Measurements from ENCODE around the gene RIC1.
"Not testable (repeated sequence)": the region's sequence is repeated elsewhere in the genome, so short reads cannot be mapped to it uniquely, and the experiment has no call there.

Gene RIC1

GRCh38 chr9:5670079-5670478 is 41.2 kb downstream of the RIC1 start:
- peaks cover 7% of the 10 kb centered on the region; the same call in 1 of the 2 replicates for H3K4me1 ChIP-seq (ENCODE audit: control insufficient read depth, insufficient read depth, low read length)
- ChIA-PET CTCF (no interaction called here), POLR2A (no interaction called here)

GRCh38 chr9:5671711-5672353 is 42.9 kb downstream of the RIC1 start:
- Histone ChIP-seq H3K4me1 (ENCODE audit: control insufficient read depth, insufficient read depth, low read length) (peaks cover 7% of the 10 kb centered on the region; the same call in 1 of the 2 replicates), H3K27ac (ENCODE audit: extremely low read depth, low read depth, low read length) (no peak overlapping the region), H3K4me3 (ENCODE audit: low read depth, low read length) (no peak overlapping the region), H3K9me3 (ENCODE audit: control insufficient read depth, insufficient read depth, low read depth, low read length) (no peaks in the 10 kb centered on the region), H3K36me3 (ENCODE audit: control insufficient read depth in 2 of 2, insufficient read depth in 1 of 2, low read length in 2 of 2) (no peaks in the 10 kb centered on the region)
- TF ChIP-seq OSR2 (tag by site-specific recombination; IDR thresholded peaks at IDR 0.05) (peak; percentile 72), ZIC2 (tag by site-specific recombination; IDR thresholded peaks at IDR 0.05) (peak; percentile 57), GLIS1 (tag by site-specific recombination; IDR thresholded peaks at IDR 0.05) (peak; percentile 59), SCRT1 (tag by site-specific recombination; IDR thresholded peaks at IDR 0.05; ENCODE audit: borderline replicate concordance) (peak; percentile 91; the same call in 1 of the 2 replicates), PRDM6 (tag by site-specific recombination; IDR thresholded peaks at IDR 0.05) (peak; percentile 74), FEZF1 (tag by site-specific recombination; IDR thresholded peaks at IDR 0.05) (peak; percentile 36; the same call in 1 of the 2 replicates), ZBTB17 (tag by site-specific recombination; IDR thresholded peaks at IDR 0.05) (0 out of 2 replicates have a peak, but pooled peaks have one; percentile 15), ZNF26 (tag by site-specific recombination; IDR thresholded peaks at IDR 0.05) (no peak), ZNF292 (tag by site-specific recombination; IDR thresholded peaks at IDR 0.05; ENCODE audit: borderline replicate concordance, low read depth) (no peak), TCF7L2 (IDR thresholded peaks at IDR 0.05; ENCODE audit: borderline replicate concordance, low read depth, low read length) (peak; percentile 56; the same call in 1 of the 2 replicates), SCRT2 (tag by site-specific recombination; IDR thresholded peaks at IDR 0.05) (peak; percentile 95)
- ChIA-PET CTCF (interaction anchor here (0.6 to 0.7 kb wide), 2 partner anchors 107 to 766 kb away, joined by 3 read pairs; no protein-coding TSS in a partner anchor), POLR2A (interaction anchor here (1.3 kb wide), 1 partner anchor 43 kb away, joined by 7 read pairs; the partner anchor contains the start of gene RIC1)

More at GRCh38 chr9:5670079-5670478, 41.2 kb downstream of the RIC1 start:
- Histone ChIP-seq H3K9me3 (ENCODE audit: control insufficient read depth, insufficient read depth, low read depth, low read length) (no peaks in the 10 kb centered on the region), H3K36me3 (ENCODE audit: control insufficient read depth in 2 of 2, insufficient read depth in 1 of 2, low read length in 2 of 2) (peaks cover 0 to 6% of the 10 kb centered on the region in 2 experiments; a peak in 1 of 3 replicates), H3K4me3 (ENCODE audit: low read depth, low read length) (no peak overlapping the region), H3K27ac (ENCODE audit: extremely low read depth, low read depth, low read length) (no peak overlapping the region)
- TF ChIP-seq ZSCAN18 (tag by site-specific recombination; IDR thresholded peaks at IDR 0.05): no peak
- TF ChIP-seq PRDM1 (tag by site-specific recombination; IDR thresholded peaks at IDR 0.05): no peak

- H3K36me3 ChIP-seq (ENCODE audit: control insufficient read depth in 2 of 2, insufficient read depth in 1 of 2, low read length in 2 of 2); H3K27ac ChIP-seq (ENCODE audit: extremely low read depth, low read depth, low read length); H3K4me1 ChIP-seq (ENCODE audit: control insufficient read depth, insufficient read depth, low read length); POLR2A ChIA-PET; CTCF ChIA-PET; H3K9me3 ChIP-seq (ENCODE audit: control insufficient read depth, insufficient read depth, low read depth, low read length); H3K4me3 ChIP-seq (ENCODE audit: low read depth, low read length): not testable (repeated sequence)
Observed at GRCh38 chr9:5675046-5675445, 46.1 kb downstream of the RIC1 start.

- POLR2A ChIA-PET; H3K4me3 ChIP-seq (ENCODE audit: low read depth, low read length); CTCF ChIA-PET; H3K36me3 ChIP-seq (ENCODE audit: control insufficient read depth in 2 of 2, insufficient read depth in 1 of 2, low read length in 2 of 2); H3K27ac ChIP-seq (ENCODE audit: extremely low read depth, low read depth, low read length); H3K9me3 ChIP-seq (ENCODE audit: control insufficient read depth, insufficient read depth, low read depth, low read length); H3K4me1 ChIP-seq (ENCODE audit: control insufficient read depth, insufficient read depth, low read length): not testable (repeated sequence)
Observed at GRCh38 chr9:5683591-5683990, 54.7 kb downstream of the RIC1 start.
